ENCODE results near the gene PGAP6. TPM values are rescaled to one million over a fixed set of nuclear protein-coding genes. Genes with fewer than 3 reads are reported as not detected.

Gene PGAP6
- total and polyA plus RNA-seq, 9 of the 15 experiments (the other 6 are each of a cell fraction or from before 2014, with no cell fraction given), result 0.45 to 50.2 (median 39.3) TPM

- POLR2A ChIA-PET, result interaction anchor here (0.6 to 1.3 kb wide), 2 partner anchors 14 to 57 kb away, joined by 3 read pairs; no protein-coding TSS in a partner anchor
- in situ Hi-C loops (cut with MboI), result no loop called here
- Histone ChIP-seq H3K4me3 (no peak overlapping the region), H3K4me2 (ENCODE audit: insufficient read depth, low read length) (no peak overlapping the region), H3K9ac (ENCODE audit: insufficient read depth in 1 of 2, low read depth in 2 of 2, low read length in 2 of 2) (peak overlapping the region in 1 of 2 experiments; percentile 55; a peak in 2 of 4 replicates), H3K9me3 (replicated peaks; ENCODE audit: control insufficient read depth, insufficient read depth, low read depth, low read length) (no peaks in the 10 kb centered on the region), H3K4me1 (replicated peaks in 1 of 2; ENCODE audit: control insufficient read depth in 2 of 2, insufficient read depth in 2 of 2, low read length in 2 of 2) (peaks cover 15 to 51% of the 10 kb centered on the region in 2 experiments), H3K9me1 (ENCODE audit: control insufficient read depth, insufficient read depth, low read length) (no peaks in the 10 kb centered on the region), H3K79me2 (ENCODE audit: control insufficient read depth, insufficient read depth, low read length) (peaks cover 9% of the 10 kb centered on the region; the same call in 2 of the 3 replicates), H2AFZ (ENCODE audit: low read depth, low read length) (no peak overlapping the region), H4K20me1 (replicated peaks; ENCODE audit: control insufficient read depth, insufficient read depth, low read length) (no peaks in the 10 kb centered on the region), H3K36me3 (ENCODE audit: control insufficient read depth, insufficient read depth, low read length) (peaks cover 8% of the 10 kb centered on the region; the same call in 1 of the 3 replicates), H3K27me3 (ENCODE audit: control insufficient read depth in 2 of 2, insufficient read depth in 2 of 2, low read length in 2 of 2) (no peaks in the 10 kb centered on the region), H3K27ac (ENCODE audit: extremely low read depth, low read depth, low read length) (no peak overlapping the region)
- CTCF ChIA-PET (ENCODE audit: low intra/inter-chr PET ratio), result no interaction called here
- 79% methylated on average over 15 of the region's 16 CpGs for WGBS (ENCODE audit: insufficient coverage, low coverage, missing lambda C conversion rate)
- ATAC-seq (no peak), FAIRE-seq (no peak), DNase-seq (ENCODE audit: extremely low read depth in 1 of 4, low spot score in 3 of 4) (peak in 1 of 4 experiments; percentile 3)
- BruUV-seq (replicated peaks), result no TSS peak
- intact Hi-C loops (cut with micrococcal nuclease), result no loop called here
- TF ChIP-seq SPI1 (IDR thresholded peaks at IDR 0.05; ENCODE audit: borderline replicate concordance, low read depth, low read length) (no peak), HDAC1 (IDR thresholded peaks at IDR 0.05) (no peak), ZNF395 (CRISPR knock-in tag; IDR thresholded peaks at IDR 0.05) (no peak), THRA (IDR thresholded peaks at IDR 0.05) (no peak), ZNF592 (IDR thresholded peaks at IDR 0.05) (no peak), RB1 (IDR thresholded peaks at IDR 0.05; ENCODE audit: low read depth) (no peak), YY1 (IDR thresholded peaks at IDR 0.05; ENCODE audit: borderline replicate concordance in 1 of 3, control insufficient read depth in 1 of 3, extremely low read depth in 1 of 3, insufficient read depth in 3 of 3, insufficient read length in 1 of 3, insufficient replicate concordance in 2 of 3, low read depth in 1 of 3, low read length in 2 of 3) (peak in 1 of 3 experiments; percentile 65), ZBTB33 (CRISPR knock-in tag; IDR thresholded peaks at IDR 0.05) (peak; percentile 79), ZNF586 (CRISPR knock-in tag; conservative IDR thresholded peaks at IDR 0.05) (no peak), ZNF778 (CRISPR knock-in tag; IDR thresholded peaks at IDR 0.05) (no peak), ATF4 (CRISPR knock-in tag; IDR thresholded peaks at IDR 0.05) (no peak)
These were observed 25.5 kb upstream of the PGAP6 start for GRCh38 chr16:407253-407652.

All from K562 (cell line).